K562 (cell line): ENCODE data around the gene HOATZ. TPM values are rescaled to one million over a fixed set of nuclear protein-coding genes. Genes with fewer than 3 reads are reported as not detected.

Source experiments
- ATAC-seq: fragments of 200-7000 bp; cut with Tn5 transposase; 3 replicates; pipeline ENCODE4 v1.9.1; 2020; ENCODE audit warnings: moderate library complexity
- BruUV-seq: library from RNA; stranded (reverse); fragments of 400-500 nt; replicated peaks from 2 replicates; lab custom pipeline; 2021; lab: Mats Ljungman, UMichigan
- CTCF ChIA-PET: fragments of 300-600 bp; formaldehyde crosslinking; extraction: SDS; loops from one replicate; lab custom pipeline; 2021; ENCODE audit warnings: low intra/inter-chr PET ratio; lab: Yijun Ruan, JAX
- POLR2A ChIA-PET: fragments of 300-600, 350-650 bp; sonication (Branson Sonifier 250); formaldehyde crosslinking; extraction: SDS; loops from one replicate; lab custom pipeline; 2021; ENCODE audit warnings: antibody characterized with exemption, inconsistent platforms; lab: Yijun Ruan, JAX
- DNase-seq, 4 experiments: peaks; one replicate each; pipeline versions ENCODE4 v3.0.0 to v3.0.0-alpha.2; 2011 to 2018; ENCODE audit warnings: low spot score in 3 of 4, mixed read lengths in 3 of 4; ENCODE audit errors: extremely low read depth in 1 of 4
- FAIRE-seq: peaks from 2 replicates; lab custom pipeline; 2011; peaks lifted over from hg19 to GRCh38; lab: Jason Lieb, UNC
- H2AFZ ChIP-seq: 2 replicates; pipeline ENCODE4 v1.6.0; 2011; ENCODE audit warnings: low read depth, low read length, control low read depth, inconsistent platforms
- H3K27ac ChIP-seq: fragments of 200-600 bp; 3 replicates; pipeline ENCODE4 v1.8.0; 2011; ENCODE audit warnings: low read depth, mild to moderate bottlenecking, control low read depth, inconsistent platforms, low read length, moderate library complexity, mixed read lengths; ENCODE audit errors: extremely low read depth
- H3K27me3 ChIP-seq, 2 experiments: fragments of 300-600 bp in 1 of 2; 2 replicates in 1 of 2; 3 replicates in 1 of 2; pipeline versions ENCODE4 v1.6.0 to v1.8.0; 2011; ENCODE audit warnings: inconsistent platforms in 2 of 2, low read length in 2 of 2, mild to moderate bottlenecking in 1 of 2, mixed read lengths in 1 of 2, moderate library complexity in 1 of 2; ENCODE audit not compliant: control insufficient read depth in 2 of 2, insufficient read depth in 2 of 2
- H3K36me3 ChIP-seq: fragments of 300-600 bp; 3 replicates; pipeline ENCODE4 v1.8.0; 2011; ENCODE audit warnings: mild to moderate bottlenecking, low read length, inconsistent platforms; ENCODE audit not compliant: control insufficient read depth, insufficient read depth
- H3K4me1 ChIP-seq, 2 experiments: fragments of 200-600 bp in 1 of 2; replicated peaks in 1 of 2; 2 replicates in 1 of 2; 3 replicates in 1 of 2; pipeline versions ENCODE4 v1.5.1 to v1.8.0; 2011; ENCODE audit warnings: inconsistent platforms in 2 of 2, low read length in 2 of 2, mild to moderate bottlenecking in 1 of 2, mixed read lengths in 1 of 2, moderate library complexity in 1 of 2; ENCODE audit not compliant: control insufficient read depth in 2 of 2, insufficient read depth in 2 of 2
- H3K4me2 ChIP-seq: 2 replicates; pipeline ENCODE4 v1.6.1; 2011; ENCODE audit warnings: low read length, control low read depth, inconsistent platforms, mixed read lengths; ENCODE audit not compliant: insufficient read depth
- H3K4me3 ChIP-seq: fragments of 200-600 bp; sonication (generic), shearing (Covaris generic); 2 replicates; pipeline ENCODE4 v1.5.1; 2016; ENCODE audit warnings: control low read depth, inconsistent platforms
- H3K79me2 ChIP-seq: fragments of 200-600 bp; 3 replicates; pipeline ENCODE4 v1.8.0; 2011; ENCODE audit warnings: low read length, inconsistent platforms; ENCODE audit not compliant: control insufficient read depth, insufficient read depth
- H3K9ac ChIP-seq, 2 experiments: 2 replicates each; pipeline versions ENCODE4 v1.6.0 to v1.6.1; 2011; ENCODE audit warnings: low read depth in 2 of 2, low read length in 2 of 2, control low read depth in 1 of 2, inconsistent platforms in 1 of 2, mild to moderate bottlenecking in 1 of 2, mixed read lengths in 1 of 2; ENCODE audit not compliant: insufficient read depth in 1 of 2
- H3K9me1 ChIP-seq: one replicate; pipeline ENCODE4 v1.6.0; 2011; ENCODE audit warnings: inconsistent platforms, mild to moderate bottlenecking, low read length, moderate library complexity; ENCODE audit not compliant: control insufficient read depth, insufficient read depth
- H3K9me3 ChIP-seq: replicated peaks from 2 replicates; pipeline ENCODE4 v1.5.1; 2011; ENCODE audit warnings: low read depth, low read length, inconsistent platforms; ENCODE audit not compliant: control insufficient read depth, insufficient read depth
- H4K20me1 ChIP-seq: replicated peaks from 2 replicates; pipeline ENCODE4 v1.6.1; 2011; ENCODE audit warnings: low read length, inconsistent platforms, mixed read lengths; ENCODE audit not compliant: control insufficient read depth, insufficient read depth
- CTBP1 ChIP-seq: fragments of 450-650 bp; IDR thresholded peaks from 2 replicates; pipeline ENCODE4 v1.6.1; 2016; ENCODE audit warnings: borderline replicate concordance
- ELF1 ChIP-seq: fragments of 200-800 bp; sonication (Bioruptor generic); IDR thresholded peaks from 2 replicates; pipeline ENCODE4 v1.6.1; 2016; ENCODE audit warnings: missing genetic modification characterization, missing compliant biosample characterization
- PTTG1 ChIP-seq: fragments of 450-650 bp; IDR thresholded peaks from 2 replicates; pipeline ENCODE4 v1.6.1; 2016; ENCODE audit warnings: low read depth, mild to moderate bottlenecking, missing genetic modification characterization, missing compliant biosample characterization
- ZEB2 ChIP-seq: fragments of 450-650 bp; IDR thresholded peaks from 2 replicates; pipeline ENCODE4 v1.6.1; 2016
- WGBS: fragments of 100-300 bp; shearing (Covaris generic); methylation state at CpG from one replicate; pipeline ENCODE4 v1.1.6; 2016; ENCODE audit warnings: low coverage, mixed read lengths; ENCODE audit not compliant: insufficient coverage; ENCODE audit errors: missing lambda C conversion rate; 5-methylcytosine and 5-hydroxymethylcytosine counted together
- in situ Hi-C: fragments of 300-500 bp; cut with MboI; formaldehyde crosslinking; loops from 4 replicates; pipeline ENCODE4 v1.15.0; 2018; ENCODE audit warnings: inconsistent platforms, mixed read lengths
- intact Hi-C: fragments of 100-400 bp; cut with micrococcal nuclease; formaldehyde crosslinking; loops from 2 replicates; pipeline ENCODE4 v1.14.2; 2022
- polyA plus RNA-seq, 8 experiments: library from polyadenylated mRNA; depleted of rRNA in 4 of 8; stranded (reverse) in 5 of 8; unstranded in 3 of 8; fragments of >200 nt; fragmentation: Nextera tagmentation in 2 of 8; fragmentation: Illumina TruSeq in 1 of 8; extraction: Ambion mirVana in 2 of 8; extraction: Trizol in 1 of 8; gene quantifications; 2 replicates each; pipeline versions ENCODE4 v1.2.1 to v1.2.3, GENCODE V29; 2011 to 2014; ENCODE audit warnings: inconsistent platforms in 1 of 8, missing spikeins in 1 of 8
- total RNA-seq, 7 experiments: library from RNA; depleted of rRNA in 6 of 7; stranded (reverse); fragments of >200 nt in 6 of 7; fragmentation: Illumina TruSeq in 2 of 7; extraction: Trizol in 2 of 7; gene quantifications; 2 replicates each; pipeline versions ENCODE4 v1.2.1 to v1.2.3, GENCODE V29; 2011 to 2021; ENCODE audit warnings: low replicate concordance in 1 of 7
- TF ChIP-seq, protein P1 (sequence below): fragments of 200-600 bp; sonication (generic); IDR thresholded peaks from one replicate; pipeline ENCODE4 v1.6.1; 2012; ENCODE audit warnings: mild to moderate bottlenecking, low read depth, low read length, inconsistent platforms
- TF ChIP-seq, protein P2 (sequence below): sonication (generic); formaldehyde crosslinking; IDR thresholded peaks from 2 replicates; pipeline ENCODE4 v1.8.1; 2022; ENCODE audit warnings: missing genetic modification reagents
- TF ChIP-seq, protein P3 (sequence below): fragments of 250-450 bp; sonication (Bioruptor Pico); IDR thresholded peaks from 2 replicates; pipeline ENCODE4 v1.9.0; 2021; ENCODE audit warnings: mild to moderate bottlenecking, inconsistent platforms

Gene HOATZ
- total and polyA plus RNA-seq, 9 of the 15 experiments (the other 6 are each of a cell fraction or from before 2014, with no cell fraction given) = not detected

DNA sequence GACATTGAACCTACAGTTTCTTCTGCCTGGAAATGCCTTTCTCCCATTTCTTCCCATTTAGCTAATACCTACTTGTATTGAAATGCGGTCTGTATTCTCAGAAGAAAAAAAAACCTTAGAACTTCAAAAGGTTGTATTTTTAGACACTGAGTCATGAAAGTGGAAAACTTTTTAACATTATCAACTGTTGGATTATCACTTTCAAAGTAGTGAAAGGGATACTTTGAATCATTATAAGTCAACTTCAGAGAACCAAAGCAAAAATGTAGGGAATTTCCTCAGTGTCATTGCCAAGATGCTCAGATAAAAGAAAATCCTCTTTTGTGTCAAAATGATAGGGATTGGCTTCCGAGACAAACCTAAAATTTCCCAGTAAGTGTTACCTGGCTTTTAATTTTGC is 6.6 kb downstream of the HOATZ start:
- in situ Hi-C loops = no loop called here
- no peak for DNase-seq
- Histone ChIP-seq H4K20me1 (no peaks in the 10 kb centered on the region), H3K4me2 (no peak overlapping the region), H3K27me3 (peaks cover 8 to 14% of the 10 kb centered on the region in 2 experiments), H3K27ac (no peak overlapping the region), H3K79me2 (no peaks in the 10 kb centered on the region), H3K36me3 (no peaks in the 10 kb centered on the region), H2AFZ (no peak overlapping the region), H3K4me3 (no peak overlapping the region), H3K9me3 (no peaks in the 10 kb centered on the region), H3K4me1 (no peaks in the 10 kb centered on the region), H3K9me1 (no peaks in the 10 kb centered on the region), H3K9ac (no peak overlapping the region)
- no TSS peak for BruUV-seq
- WGBS = 4% methylated on average over 2 of the region's 2 CpGs
- ChIA-PET POLR2A (interaction anchor here (0.7 kb wide), 1 partner anchor 80 kb away, joined by 3 read pairs; no protein-coding TSS in a partner anchor), CTCF (no interaction called here)
- no peak for ATAC-seq
- intact Hi-C loops = no loop called here
- no peak for FAIRE-seq
- TF ChIP-seq, protein P1, sequence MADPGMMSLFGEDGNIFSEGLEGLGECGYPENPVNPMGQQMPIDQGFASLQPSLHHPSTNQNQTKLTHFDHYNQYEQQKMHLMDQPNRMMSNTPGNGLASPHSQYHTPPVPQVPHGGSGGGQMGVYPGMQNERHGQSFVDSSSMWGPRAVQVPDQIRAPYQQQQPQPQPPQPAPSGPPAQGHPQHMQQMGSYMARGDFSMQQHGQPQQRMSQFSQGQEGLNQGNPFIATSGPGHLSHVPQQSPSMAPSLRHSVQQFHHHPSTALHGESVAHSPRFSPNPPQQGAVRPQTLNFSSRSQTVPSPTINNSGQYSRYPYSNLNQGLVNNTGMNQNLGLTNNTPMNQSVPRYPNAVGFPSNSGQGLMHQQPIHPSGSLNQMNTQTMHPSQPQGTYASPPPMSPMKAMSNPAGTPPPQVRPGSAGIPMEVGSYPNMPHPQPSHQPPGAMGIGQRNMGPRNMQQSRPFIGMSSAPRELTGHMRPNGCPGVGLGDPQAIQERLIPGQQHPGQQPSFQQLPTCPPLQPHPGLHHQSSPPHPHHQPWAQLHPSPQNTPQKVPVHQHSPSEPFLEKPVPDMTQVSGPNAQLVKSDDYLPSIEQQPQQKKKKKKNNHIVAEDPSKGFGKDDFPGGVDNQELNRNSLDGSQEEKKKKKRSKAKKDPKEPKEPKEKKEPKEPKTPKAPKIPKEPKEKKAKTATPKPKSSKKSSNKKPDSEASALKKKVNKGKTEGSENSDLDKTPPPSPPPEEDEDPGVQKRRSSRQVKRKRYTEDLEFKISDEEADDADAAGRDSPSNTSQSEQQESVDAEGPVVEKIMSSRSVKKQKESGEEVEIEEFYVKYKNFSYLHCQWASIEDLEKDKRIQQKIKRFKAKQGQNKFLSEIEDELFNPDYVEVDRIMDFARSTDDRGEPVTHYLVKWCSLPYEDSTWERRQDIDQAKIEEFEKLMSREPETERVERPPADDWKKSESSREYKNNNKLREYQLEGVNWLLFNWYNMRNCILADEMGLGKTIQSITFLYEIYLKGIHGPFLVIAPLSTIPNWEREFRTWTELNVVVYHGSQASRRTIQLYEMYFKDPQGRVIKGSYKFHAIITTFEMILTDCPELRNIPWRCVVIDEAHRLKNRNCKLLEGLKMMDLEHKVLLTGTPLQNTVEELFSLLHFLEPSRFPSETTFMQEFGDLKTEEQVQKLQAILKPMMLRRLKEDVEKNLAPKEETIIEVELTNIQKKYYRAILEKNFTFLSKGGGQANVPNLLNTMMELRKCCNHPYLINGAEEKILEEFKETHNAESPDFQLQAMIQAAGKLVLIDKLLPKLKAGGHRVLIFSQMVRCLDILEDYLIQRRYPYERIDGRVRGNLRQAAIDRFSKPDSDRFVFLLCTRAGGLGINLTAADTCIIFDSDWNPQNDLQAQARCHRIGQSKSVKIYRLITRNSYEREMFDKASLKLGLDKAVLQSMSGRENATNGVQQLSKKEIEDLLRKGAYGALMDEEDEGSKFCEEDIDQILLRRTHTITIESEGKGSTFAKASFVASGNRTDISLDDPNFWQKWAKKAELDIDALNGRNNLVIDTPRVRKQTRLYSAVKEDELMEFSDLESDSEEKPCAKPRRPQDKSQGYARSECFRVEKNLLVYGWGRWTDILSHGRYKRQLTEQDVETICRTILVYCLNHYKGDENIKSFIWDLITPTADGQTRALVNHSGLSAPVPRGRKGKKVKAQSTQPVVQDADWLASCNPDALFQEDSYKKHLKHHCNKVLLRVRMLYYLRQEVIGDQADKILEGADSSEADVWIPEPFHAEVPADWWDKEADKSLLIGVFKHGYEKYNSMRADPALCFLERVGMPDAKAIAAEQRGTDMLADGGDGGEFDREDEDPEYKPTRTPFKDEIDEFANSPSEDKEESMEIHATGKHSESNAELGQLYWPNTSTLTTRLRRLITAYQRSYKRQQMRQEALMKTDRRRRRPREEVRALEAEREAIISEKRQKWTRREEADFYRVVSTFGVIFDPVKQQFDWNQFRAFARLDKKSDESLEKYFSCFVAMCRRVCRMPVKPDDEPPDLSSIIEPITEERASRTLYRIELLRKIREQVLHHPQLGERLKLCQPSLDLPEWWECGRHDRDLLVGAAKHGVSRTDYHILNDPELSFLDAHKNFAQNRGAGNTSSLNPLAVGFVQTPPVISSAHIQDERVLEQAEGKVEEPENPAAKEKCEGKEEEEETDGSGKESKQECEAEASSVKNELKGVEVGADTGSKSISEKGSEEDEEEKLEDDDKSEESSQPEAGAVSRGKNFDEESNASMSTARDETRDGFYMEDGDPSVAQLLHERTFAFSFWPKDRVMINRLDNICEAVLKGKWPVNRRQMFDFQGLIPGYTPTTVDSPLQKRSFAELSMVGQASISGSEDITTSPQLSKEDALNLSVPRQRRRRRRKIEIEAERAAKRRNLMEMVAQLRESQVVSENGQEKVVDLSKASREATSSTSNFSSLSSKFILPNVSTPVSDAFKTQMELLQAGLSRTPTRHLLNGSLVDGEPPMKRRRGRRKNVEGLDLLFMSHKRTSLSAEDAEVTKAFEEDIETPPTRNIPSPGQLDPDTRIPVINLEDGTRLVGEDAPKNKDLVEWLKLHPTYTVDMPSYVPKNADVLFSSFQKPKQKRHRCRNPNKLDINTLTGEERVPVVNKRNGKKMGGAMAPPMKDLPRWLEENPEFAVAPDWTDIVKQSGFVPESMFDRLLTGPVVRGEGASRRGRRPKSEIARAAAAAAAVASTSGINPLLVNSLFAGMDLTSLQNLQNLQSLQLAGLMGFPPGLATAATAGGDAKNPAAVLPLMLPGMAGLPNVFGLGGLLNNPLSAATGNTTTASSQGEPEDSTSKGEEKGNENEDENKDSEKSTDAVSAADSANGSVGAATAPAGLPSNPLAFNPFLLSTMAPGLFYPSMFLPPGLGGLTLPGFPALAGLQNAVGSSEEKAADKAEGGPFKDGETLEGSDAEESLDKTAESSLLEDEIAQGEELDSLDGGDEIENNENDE = no peak
- TF ChIP-seq ZEB2 (no peak), CTBP1 (no peak), ELF1 (tag) (no peak), PTTG1 (tag) (no peak)
- TF ChIP-seq, protein P2, sequence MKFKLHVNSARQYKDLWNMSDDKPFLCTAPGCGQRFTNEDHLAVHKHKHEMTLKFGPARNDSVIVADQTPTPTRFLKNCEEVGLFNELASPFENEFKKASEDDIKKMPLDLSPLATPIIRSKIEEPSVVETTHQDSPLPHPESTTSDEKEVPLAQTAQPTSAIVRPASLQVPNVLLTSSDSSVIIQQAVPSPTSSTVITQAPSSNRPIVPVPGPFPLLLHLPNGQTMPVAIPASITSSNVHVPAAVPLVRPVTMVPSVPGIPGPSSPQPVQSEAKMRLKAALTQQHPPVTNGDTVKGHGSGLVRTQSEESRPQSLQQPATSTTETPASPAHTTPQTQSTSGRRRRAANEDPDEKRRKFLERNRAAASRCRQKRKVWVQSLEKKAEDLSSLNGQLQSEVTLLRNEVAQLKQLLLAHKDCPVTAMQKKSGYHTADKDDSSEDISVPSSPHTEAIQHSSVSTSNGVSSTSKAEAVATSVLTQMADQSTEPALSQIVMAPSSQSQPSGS (CRISPR knock-in tag) = no peak
- TF ChIP-seq, protein P3, sequence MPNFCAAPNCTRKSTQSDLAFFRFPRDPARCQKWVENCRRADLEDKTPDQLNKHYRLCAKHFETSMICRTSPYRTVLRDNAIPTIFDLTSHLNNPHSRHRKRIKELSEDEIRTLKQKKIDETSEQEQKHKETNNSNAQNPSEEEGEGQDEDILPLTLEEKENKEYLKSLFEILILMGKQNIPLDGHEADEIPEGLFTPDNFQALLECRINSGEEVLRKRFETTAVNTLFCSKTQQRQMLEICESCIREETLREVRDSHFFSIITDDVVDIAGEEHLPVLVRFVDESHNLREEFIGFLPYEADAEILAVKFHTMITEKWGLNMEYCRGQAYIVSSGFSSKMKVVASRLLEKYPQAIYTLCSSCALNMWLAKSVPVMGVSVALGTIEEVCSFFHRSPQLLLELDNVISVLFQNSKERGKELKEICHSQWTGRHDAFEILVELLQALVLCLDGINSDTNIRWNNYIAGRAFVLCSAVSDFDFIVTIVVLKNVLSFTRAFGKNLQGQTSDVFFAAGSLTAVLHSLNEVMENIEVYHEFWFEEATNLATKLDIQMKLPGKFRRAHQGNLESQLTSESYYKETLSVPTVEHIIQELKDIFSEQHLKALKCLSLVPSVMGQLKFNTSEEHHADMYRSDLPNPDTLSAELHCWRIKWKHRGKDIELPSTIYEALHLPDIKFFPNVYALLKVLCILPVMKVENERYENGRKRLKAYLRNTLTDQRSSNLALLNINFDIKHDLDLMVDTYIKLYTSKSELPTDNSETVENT (CRISPR knock-in tag) = no peak
